ENCODE measurements around the gene MCF2.

- TF ChIP-seq POLR2A (IDR thresholded peaks at IDR 0.05) (no peak), CTCF (IDR thresholded peaks at IDR 0.05) (peak in 3 of 7 experiments; percentile 28 to 50 (median 48))
These were observed 148.5 kb downstream of the MCF2 start for GRCh38 chrX:139559383-139560042.

Measured in stomach (tissue), 4 donors.